Adrenal gland (tissue), 12 donors: ENCODE results near the gene NTSR2. TPM values are rescaled to one million over a fixed set of nuclear protein-coding genes. Genes with fewer than 3 reads are reported as not detected.

Experiments
- DNase-seq, 7 donors: peaks; one replicate each; pipeline ENCODE4 v3.0.0-alpha.2; 2019 to 2020
- H3K27ac ChIP-seq, 5 donors: fragments of 200-600 bp; sonication (generic) in 4 of 5; 1 replicate in 3 of 5; 2 replicates in 2 of 5; pipeline versions ENCODE4 v1.5.1 to v1.8.0; 2016 to 2020; ENCODE audit warnings: mild to moderate bottlenecking in 1 of 5
- H3K27me3 ChIP-seq: fragments of 200-600 bp; 2 replicates; pipeline ENCODE4 v1.8.0; 2021
- H3K36me3 ChIP-seq, 2 donors: fragments of 200-600 bp; replicated peaks in 1 of 2; 1 replicate in 1 of 2; 2 replicates in 1 of 2; pipeline versions ENCODE4 v1.5.1 to v1.8.0; 2018 to 2022
- H3K4me1 ChIP-seq, 2 donors: fragments of 200-600 bp; replicated peaks in 1 of 2; 1 replicate in 1 of 2; 2 replicates in 1 of 2; pipeline versions ENCODE4 v1.5.1 to v1.8.0; 2018 to 2021
- H3K4me3 ChIP-seq, 4 donors: fragments of 200-600 bp; sonication (generic) in 3 of 4; one replicate each; pipeline ENCODE4 v1.5.1; 2016 to 2018
- H3K9me3 ChIP-seq, 3 donors: fragments of 200-600 bp; sonication (generic) in 1 of 3; replicated peaks in 1 of 3; 1 replicate in 2 of 3; 2 replicates in 1 of 3; pipeline versions ENCODE4 v1.5.1 to v1.8.0; 2016 to 2021
- POLR2A ChIP-seq, 2 donors: fragments of 450-650 bp; IDR thresholded peaks; one replicate each; pipeline ENCODE4 v1.6.1; 2017; ENCODE audit warnings: antibody characterized with exemption in 2 of 2, mild to moderate bottlenecking in 2 of 2, moderate library complexity in 1 of 2
- WGBS, 4 donors: extraction: QIAGEN DNeasy Blood & Tissue Kit in 2 of 4; methylation state at CpG; one replicate each; pipeline versions ENCODE4 v1.1.5 to v1.1.7; 2013 to 2017; 5-methylcytosine and 5-hydroxymethylcytosine counted together
- intact Hi-C, 2 donors: fragments of 100-400 bp; cut with DNase I; formaldehyde crosslinking; loops; one replicate each; pipeline versions ENCODE4 v1.14.1 to v1.15.0; 2022 to 2023
- polyA plus RNA-seq, 3 donors: library from polyadenylated mRNA; stranded (reverse); fragments of 200-250 nt in 2 of 3; fragments of 350-450 nt in 1 of 3; fragmentation: Illumina TruSeq in 1 of 3; extraction: RNeasy Lipid Tissue Mini Kit (QIAGEN cat#74804) in 1 of 3; gene quantifications; one replicate each; pipeline ENCODE4 v1.2.3, GENCODE V29; 2013 to 2014
- total RNA-seq, 9 donors: library from RNA; depleted of rRNA in 4 of 9; stranded (reverse); fragments of >200 nt in 4 of 9; fragments of 120-200 nt in 1 of 9; fragmentation: NEBNext Ultra II Directional in 1 of 9; extraction: Animal tissue kit (Norgen Biotek cat#: 25700) in 1 of 9; gene quantifications; one replicate each; pipeline versions ENCODE4 v1.1.0 to v1.2.4, GENCODE V29; 2013 to 2023
- TF ChIP-seq, protein P1 (sequence below), 6 experiments: fragments of 450-650 bp in 4 of 6; fragments of 200-600 bp in 2 of 6; sonication (generic) in 1 of 6; IDR thresholded peaks; 1 replicate in 5 of 6; 2 replicates in 1 of 6; pipeline versions ENCODE4 v1.5.1 to v1.8.0; 2016 to 2021; ENCODE audit warnings: antibody characterized with exemption in 6 of 6, mild to moderate bottlenecking in 2 of 6, moderate library complexity in 1 of 6
- donor health status: healthy with polysubstance abuse.
- donor health status: Bipolar disorder and iron deficiency.
- donor health status: DM: yes; HTN: yes; CAD: no.
- donor health status: DM: no; HTN: no; CAD: no.
- donor health status: DM: no; HTN: no; CAD: no.
- donor health status: DM: yes; HTN: yes; CAD: no.

The NTSR2 gene
- total and polyA plus RNA-seq, 12 donors, result 0.06 to 10.3 (median 1.1) TPM

DNA sequence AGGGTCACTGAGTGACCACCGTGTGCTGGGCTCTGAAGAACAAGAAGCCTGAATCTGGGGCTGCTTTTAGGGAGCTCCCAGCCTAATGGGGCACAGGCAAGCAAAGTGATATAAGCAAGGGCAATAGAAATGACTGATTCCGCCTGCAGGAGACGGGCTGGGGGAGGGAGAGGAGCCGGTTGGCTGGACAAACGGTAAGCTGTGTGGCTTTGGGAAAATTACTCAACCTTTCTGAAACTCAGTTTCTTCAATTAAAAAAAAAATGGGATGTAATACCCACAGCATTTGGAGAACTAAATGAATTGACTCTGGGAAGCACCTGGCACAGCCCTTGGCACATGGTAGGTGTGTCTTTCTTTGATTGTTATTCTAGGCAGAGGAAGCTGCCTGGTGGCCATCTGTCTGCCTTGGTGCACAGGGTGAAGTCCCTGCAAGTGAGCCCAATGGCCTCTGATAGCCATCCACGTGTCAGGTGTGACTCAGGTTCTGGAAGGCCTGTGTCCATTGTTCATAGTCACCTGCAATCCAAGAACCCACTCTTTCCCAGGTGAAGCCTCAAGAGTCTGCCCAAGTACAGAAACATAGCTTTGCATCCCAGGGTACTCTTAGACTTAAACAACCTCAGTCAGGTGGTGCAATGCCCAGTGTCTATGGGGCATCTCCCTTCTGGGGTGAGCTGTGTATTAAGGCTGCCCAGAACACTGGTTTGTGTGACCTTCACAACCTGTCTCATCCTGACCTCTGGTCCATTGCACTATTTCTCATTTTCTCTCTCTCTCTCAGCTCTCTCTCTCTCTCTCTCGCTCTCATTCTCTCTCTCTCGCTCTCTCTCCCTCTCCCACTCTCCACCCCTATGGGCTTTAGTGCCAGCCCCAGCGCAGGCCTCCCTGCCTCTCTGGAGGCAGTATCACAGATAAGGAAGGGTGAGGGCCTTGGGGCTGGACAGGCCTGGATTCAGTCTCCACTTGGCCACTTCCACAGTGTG lies 30.0 kb upstream of the NTSR2 start:
- WGBS, 4 donors, result 71 to 74% (median 73%) methylated on average over 9 of the region's 9 CpGs
- no peak for DNase-seq
- intact Hi-C loops, result loop anchor here (5.0 to 10.0 kb wide), 2 partner anchors 42 to 45 kb away; partner anchors contain the start of gene LPIN1 (in 1 of the 2)
- no peak overlapping the region for H3K27ac ChIP-seq
- no peaks in the 10 kb centered on the region for H3K9me3 ChIP-seq
- H3K27me3 ChIP-seq, result no peaks in the 10 kb centered on the region
- H3K4me1 ChIP-seq, result peaks cover 0 to 21% of the 10 kb centered on the region in 2 donors
- TF ChIP-seq, protein P1, sequence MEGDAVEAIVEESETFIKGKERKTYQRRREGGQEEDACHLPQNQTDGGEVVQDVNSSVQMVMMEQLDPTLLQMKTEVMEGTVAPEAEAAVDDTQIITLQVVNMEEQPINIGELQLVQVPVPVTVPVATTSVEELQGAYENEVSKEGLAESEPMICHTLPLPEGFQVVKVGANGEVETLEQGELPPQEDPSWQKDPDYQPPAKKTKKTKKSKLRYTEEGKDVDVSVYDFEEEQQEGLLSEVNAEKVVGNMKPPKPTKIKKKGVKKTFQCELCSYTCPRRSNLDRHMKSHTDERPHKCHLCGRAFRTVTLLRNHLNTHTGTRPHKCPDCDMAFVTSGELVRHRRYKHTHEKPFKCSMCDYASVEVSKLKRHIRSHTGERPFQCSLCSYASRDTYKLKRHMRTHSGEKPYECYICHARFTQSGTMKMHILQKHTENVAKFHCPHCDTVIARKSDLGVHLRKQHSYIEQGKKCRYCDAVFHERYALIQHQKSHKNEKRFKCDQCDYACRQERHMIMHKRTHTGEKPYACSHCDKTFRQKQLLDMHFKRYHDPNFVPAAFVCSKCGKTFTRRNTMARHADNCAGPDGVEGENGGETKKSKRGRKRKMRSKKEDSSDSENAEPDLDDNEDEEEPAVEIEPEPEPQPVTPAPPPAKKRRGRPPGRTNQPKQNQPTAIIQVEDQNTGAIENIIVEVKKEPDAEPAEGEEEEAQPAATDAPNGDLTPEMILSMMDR (IDR thresholded peaks at IDR 0.05), result no peak
- TF ChIP-seq POLR2A (IDR thresholded peaks at IDR 0.05), result no peak
- H3K36me3 ChIP-seq, result no peaks in the 10 kb centered on the region
- no peak overlapping the region for H3K4me3 ChIP-seq

DNA sequence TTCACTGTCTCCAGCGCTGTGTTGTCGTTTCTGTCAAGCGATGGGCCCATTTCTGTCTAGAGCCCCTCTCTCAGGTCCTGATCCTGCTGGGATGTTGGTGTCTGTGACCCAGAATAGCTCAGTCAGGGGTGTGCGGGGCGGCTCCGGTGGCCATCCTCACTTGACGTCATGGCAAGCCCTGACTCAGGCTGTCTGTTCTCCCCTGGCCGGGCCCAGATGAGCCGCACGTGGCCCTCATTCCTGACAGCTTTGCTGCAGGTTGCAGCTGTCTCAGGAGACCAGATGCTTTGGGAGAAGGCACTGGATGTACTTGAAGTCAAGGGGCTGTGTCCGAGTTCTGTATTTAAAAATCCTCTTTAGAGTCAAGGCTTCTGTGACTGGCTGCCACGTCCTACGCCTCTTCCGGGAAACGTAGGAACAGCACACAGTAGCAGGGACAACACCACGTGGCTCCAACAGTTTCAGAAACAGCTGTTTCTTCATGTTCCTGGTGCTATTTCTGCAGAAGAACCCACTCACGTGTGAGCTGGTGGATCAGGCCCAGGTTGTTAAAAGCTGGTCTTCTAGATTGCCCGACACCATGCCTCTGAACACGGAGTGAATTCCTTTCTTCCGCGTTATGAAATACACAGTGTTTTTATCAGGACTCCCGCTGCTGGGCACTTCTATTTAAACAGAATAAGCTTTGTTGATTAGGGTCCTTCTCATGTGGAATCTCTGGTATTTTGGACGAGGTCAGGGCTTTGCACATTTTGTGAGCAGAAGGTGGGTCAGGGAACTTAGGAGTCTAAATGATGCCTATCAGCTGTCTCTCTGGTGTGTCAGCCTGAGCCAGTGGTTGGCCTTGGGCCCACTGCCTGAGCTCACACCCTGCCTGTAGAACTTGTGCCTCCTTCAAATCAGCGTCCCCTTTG lies 28.3 kb upstream of the NTSR2 start:
- Histone ChIP-seq H3K9me3 (no peaks in the 10 kb centered on the region), H3K27ac (peak overlapping the region in 2 of 5 donors; percentile 78 to 85), H3K36me3 (no peaks in the 10 kb centered on the region), H3K4me1 (peaks cover 0 to 21% of the 10 kb centered on the region in 2 donors), H3K4me3 (no peak overlapping the region), H3K27me3 (no peaks in the 10 kb centered on the region)
- peak in 5 of 7 donors; percentile 38 to 82 (median 41) for DNase-seq
- WGBS, 4 donors, result 60 to 79% (median 71%) methylated on average over 17 to 24 of the region's 24 CpGs
- no peak for TF ChIP-seq POLR2A (IDR thresholded peaks at IDR 0.05)
- TF ChIP-seq, protein P1 (IDR thresholded peaks at IDR 0.05), result peak in 1 of 6 experiments; percentile 16
- intact Hi-C loops, result loop anchor here (5.0 to 10.0 kb wide), 2 partner anchors 44 to 47 kb away; partner anchors contain the start of gene LPIN1 (in 1 of the 2)

DNA sequence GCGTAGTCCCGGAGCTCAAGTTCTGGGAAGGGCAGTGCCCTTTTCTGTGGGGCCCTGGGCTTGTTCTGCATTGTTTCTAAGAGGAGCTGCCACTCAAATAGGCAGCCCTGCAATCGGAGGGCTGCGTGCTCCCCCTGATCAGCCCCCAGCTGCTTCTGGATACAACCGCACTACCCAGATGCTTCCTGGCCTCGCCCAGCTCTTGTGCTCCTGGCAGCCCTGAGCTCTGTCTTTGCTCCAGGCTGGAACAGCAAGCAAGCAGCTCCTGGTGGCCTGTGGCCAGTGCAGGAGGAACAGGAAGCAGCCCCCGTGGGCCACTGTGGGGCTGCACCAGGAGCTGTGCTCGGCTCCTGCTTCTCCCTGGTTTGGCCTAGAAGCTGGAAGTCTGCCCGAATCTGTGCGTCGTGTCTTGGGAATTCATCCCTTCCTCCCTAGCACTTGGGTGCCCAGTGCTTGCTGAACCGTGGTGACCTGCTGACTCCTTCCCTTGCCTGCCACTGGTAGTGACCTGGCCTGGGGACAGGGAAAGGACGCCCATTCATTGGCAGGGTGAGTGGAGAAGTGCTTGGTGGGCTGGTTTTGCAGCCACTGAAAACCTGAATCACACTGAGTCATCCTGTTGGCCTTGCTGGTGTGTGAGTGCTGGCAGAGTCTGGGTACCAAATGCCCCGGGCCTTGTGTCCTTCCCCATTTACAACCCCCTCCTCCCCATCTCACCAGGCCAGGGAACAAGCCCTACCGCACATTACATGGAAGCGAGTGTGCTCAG lies 27.3 kb upstream of the NTSR2 start:
- 58 to 67% (median 61%) methylated on average over 11 to 16 of the region's 16 CpGs for WGBS, 4 donors
- no peaks in the 10 kb centered on the region for H3K36me3 ChIP-seq
- intact Hi-C loops, result loop anchor here (5.0 to 10.0 kb wide), 2 partner anchors 45 to 48 kb away; partner anchors contain the start of gene LPIN1 (in 1 of the 2)
- peak overlapping the region in 2 of 5 donors; percentile 78 to 85 for H3K27ac ChIP-seq
- no peaks in the 10 kb centered on the region for H3K27me3 ChIP-seq
- no peak overlapping the region for H3K4me3 ChIP-seq
- TF ChIP-seq, protein P1 (IDR thresholded peaks at IDR 0.05), result no peak
- TF ChIP-seq POLR2A (IDR thresholded peaks at IDR 0.05), result no peak
- H3K4me1 ChIP-seq, result peaks cover 0 to 21% of the 10 kb centered on the region in 2 donors
- H3K9me3 ChIP-seq, result no peaks in the 10 kb centered on the region
- DNase-seq, result peak in 2 of 7 donors; percentile 59 to 61
